GM12891 (cell line): ENCODE measurements around the gene DMGDH.

Experiments
- DNase-seq: peaks from one replicate; pipeline ENCODE4 v3.0.0; 2011; ENCODE audit warnings: low spot score; ENCODE audit not compliant: insufficient read length
- FAIRE-seq: peaks from 2 replicates; lab custom pipeline; 2011; peaks lifted over from hg19 to GRCh38; lab: Jason Lieb, UNC
- PAX5 ChIP-seq: IDR thresholded peaks from 2 replicates; pipeline ENCODE4 v1.6.1; 2011; ENCODE audit warnings: low read length, moderate library complexity, mild to moderate bottlenecking; ENCODE audit not compliant: insufficient read depth, severe bottlenecking
- POLR2A ChIP-seq: IDR thresholded peaks from 2 replicates; pipeline ENCODE4 v1.6.1; 2011; ENCODE audit warnings: low read depth, low read length, control low read depth
- POLR2AphosphoS5 ChIP-seq: IDR thresholded peaks from 2 replicates; pipeline ENCODE4 v1.6.1; 2011; ENCODE audit warnings: low read depth, low read length, control low read depth
- POU2F2 ChIP-seq: IDR thresholded peaks from 2 replicates; pipeline ENCODE4 v1.6.1; 2011; ENCODE audit warnings: low read depth, mild to moderate bottlenecking, control low read depth, low read length, moderate library complexity
- SPI1 ChIP-seq: IDR thresholded peaks from 2 replicates; pipeline ENCODE4 v1.6.1; 2011; ENCODE audit warnings: low read depth, low read length, control low read depth
- TAF1 ChIP-seq: IDR thresholded peaks from 2 replicates; pipeline ENCODE4 v1.6.1; 2011; ENCODE audit warnings: low read depth, low read length, control low read depth

Gene DMGDH

GRCh38 chr5:79075646-79076426, 6.4 kb upstream of the DMGDH start:
- DNase-seq (no peak), FAIRE-seq (no peak)
- TF ChIP-seq SPI1 (no peak), POLR2AphosphoS5 (no peak), TAF1 (no peak), POU2F2 (no peak), POLR2A (no peak), PAX5 (no peak)

- DNase-seq (no peak), FAIRE-seq (no peak)
- no peak for TF ChIP-seq PAX5
- no peak for TF ChIP-seq SPI1
- no peak for TF ChIP-seq TAF1
- no peak for TF ChIP-seq POLR2AphosphoS5
- TF ChIP-seq POU2F2: no peak
- no peak for TF ChIP-seq POLR2A
These were observed 5.2 kb upstream of the DMGDH start for GRCh38 chr5:79074641-79075040.

GRCh38 chr5:79070350-79070667, 835 bp upstream of the DMGDH start:
- DNase-seq: no peak
- TF ChIP-seq SPI1 (no peak), PAX5 (no peak), TAF1 (no peak), POU2F2 (no peak), POLR2AphosphoS5 (no peak), POLR2A (no peak)
- FAIRE-seq: no peak

GRCh38 chr5:79062436-79062835, 7.0 kb downstream of the DMGDH start:
- FAIRE-seq (no peak), DNase-seq (no peak)
- no peak for TF ChIP-seq POU2F2
- no peak for TF ChIP-seq SPI1
- TF ChIP-seq POLR2AphosphoS5: no peak
- TF ChIP-seq TAF1: no peak
- no peak for TF ChIP-seq PAX5
- TF ChIP-seq POLR2A: no peak

- DNase-seq (no peak), FAIRE-seq (no peak)
- TF ChIP-seq POLR2A (no peak), SPI1 (no peak), POLR2AphosphoS5 (no peak), TAF1 (no peak), POU2F2 (no peak), PAX5 (no peak)
These were observed 9.8 kb downstream of the DMGDH start for GRCh38 chr5:79059674-79060073.

GRCh38 chr5:79056847-79057246, 12.6 kb downstream of the DMGDH start:
- no peak for FAIRE-seq
- no peak for TF ChIP-seq PAX5
- TF ChIP-seq TAF1: no peak
- no peak for TF ChIP-seq SPI1
- TF ChIP-seq POLR2AphosphoS5: no peak
- no peak for TF ChIP-seq POLR2A
- TF ChIP-seq POU2F2: no peak
- no peak for DNase-seq

GRCh38 chr5:79055017-79055416, 14.5 kb downstream of the DMGDH start:
- no peak for FAIRE-seq

GRCh38 chr5:79053321-79053720, 16.2 kb downstream of the DMGDH start:
- TF ChIP-seq SPI1: no peak
- TF ChIP-seq TAF1: no peak
- no peak for TF ChIP-seq POLR2A
- TF ChIP-seq PAX5: no peak
- TF ChIP-seq POLR2AphosphoS5: no peak
- TF ChIP-seq POU2F2: no peak
- DNase-seq (no peak), FAIRE-seq (no peak)

More at GRCh38 chr5:79055017-79055416, 14.5 kb downstream of the DMGDH start:
- TF ChIP-seq POLR2AphosphoS5 (no peak), PAX5 (no peak), POU2F2 (no peak), TAF1 (no peak), POLR2A (no peak), SPI1 (no peak)
- DNase-seq: no peak

GRCh38 chr5:79050498-79050897, 19.0 kb downstream of the DMGDH start:
- DNase-seq (no peak), FAIRE-seq (no peak)
- no peak for TF ChIP-seq POLR2A
- no peak for TF ChIP-seq PAX5
- TF ChIP-seq TAF1: no peak
- no peak for TF ChIP-seq POU2F2
- TF ChIP-seq POLR2AphosphoS5: no peak
- no peak for TF ChIP-seq SPI1
